Right lobe of liver (tissue), 4 donors: Measurements from ENCODE around the gene PROZ.

Experiments
- CTCF ChIP-seq, 4 donors: fragments of 200-600 bp in 3 of 4; fragments of 450-650 bp in 1 of 4; IDR thresholded peaks; one replicate each; pipeline versions ENCODE4 v1.5.1 to v1.8.0; 2016 to 2022; ENCODE audit warnings: antibody characterized with exemption in 4 of 4, mild to moderate bottlenecking in 2 of 4
- POLR2A ChIP-seq: fragments of 450-650 bp; IDR thresholded peaks from one replicate; pipeline ENCODE4 v1.6.1; 2017; ENCODE audit warnings: antibody characterized with exemption, mild to moderate bottlenecking
- donor health status: DM: no; HTN: no; CAD: no.
- donor health status: DM: no; HTN: no; CAD: no.
- donor health status: DM: no; HTN: yes; CAD: no.

- TF ChIP-seq CTCF (IDR thresholded peaks at IDR 0.05) (no peak), POLR2A (no peak)
These were observed 498 bp downstream of the PROZ start for GRCh38 chr13:113158946-113159345.
